ENCODE measurements around the gene OR2V1. TPM values are rescaled to one million over a fixed set of nuclear protein-coding genes. Genes with fewer than 3 reads are reported as not detected.
"Not testable (repeated sequence)": the region's sequence is repeated elsewhere in the genome, so short reads cannot be mapped to it uniquely, and the experiment has no call there.

OR2V1 gene
- polyA plus RNA-seq, 3 donors: 0.07 TPM; not detected in 2

- not testable (repeated sequence) for DNase-seq (ENCODE audit: low read depth in 3 of 3, low spot score in 2 of 3)
Observed at GRCh38 chr5:181160755-181161533, 30.0 kb upstream of the OR2V1 start.

GRCh38 chr5:181160152-181160754 lies 29.3 kb upstream of the OR2V1 start:
- DNase-seq (ENCODE audit: low read depth in 3 of 3, low spot score in 2 of 3): no peak

GRCh38 chr5:181159286-181160151 lies 28.6 kb upstream of the OR2V1 start:
- DNase-seq (ENCODE audit: low read depth in 3 of 3, low spot score in 2 of 3): peak in 2 of 3 donors; percentile 54 to 74

- no peak for DNase-seq (ENCODE audit: low read depth in 3 of 3, low spot score in 2 of 3)
Observed at GRCh38 chr5:181158869-181159268, 27.9 kb upstream of the OR2V1 start.

- no peak for DNase-seq (ENCODE audit: low read depth in 3 of 3, low spot score in 2 of 3)
Observed at GRCh38 chr5:181156758-181157157, 25.8 kb upstream of the OR2V1 start.

GRCh38 chr5:181153814-181154213 lies 22.8 kb upstream of the OR2V1 start:
- DNase-seq (ENCODE audit: low read depth in 3 of 3, low spot score in 2 of 3): no peak

- no peak for DNase-seq (ENCODE audit: low read depth in 3 of 3, low spot score in 2 of 3)
Observed at GRCh38 chr5:181152406-181152805, 21.4 kb upstream of the OR2V1 start.

- no peak for DNase-seq (ENCODE audit: low read depth in 3 of 3, low spot score in 2 of 3)
Observed at GRCh38 chr5:181151146-181151545, 20.2 kb upstream of the OR2V1 start.

- no peak for DNase-seq (ENCODE audit: low read depth in 3 of 3, low spot score in 2 of 3)
Observed at GRCh38 chr5:181149806-181150733, 19.1 kb upstream of the OR2V1 start.

GRCh38 chr5:181149355-181149754 lies 18.4 kb upstream of the OR2V1 start:
- DNase-seq (ENCODE audit: low read depth in 3 of 3, low spot score in 2 of 3): no peak

- not testable (repeated sequence) for DNase-seq (ENCODE audit: low read depth in 3 of 3, low spot score in 2 of 3)
Observed at GRCh38 chr5:181146927-181147636, 16.1 kb upstream of the OR2V1 start, which contains the start of gene OR2V2. Gene OR2V2, plus strand, starts transcription at chr5:181147586. Its CDS starts 7,357 bp downstream, at chr5:181154943.

- no peak for DNase-seq (ENCODE audit: low read depth in 3 of 3, low spot score in 2 of 3)
Observed at GRCh38 chr5:181145133-181145532, 14.2 kb upstream of the OR2V1 start.

- DNase-seq (ENCODE audit: low read depth in 3 of 3, low spot score in 2 of 3): no peak
Observed at GRCh38 chr5:181142054-181142453, 11.1 kb upstream of the OR2V1 start.

GRCh38 chr5:181140766-181141165 lies 9.8 kb upstream of the OR2V1 start:
- DNase-seq (ENCODE audit: low read depth in 3 of 3, low spot score in 2 of 3): no peak

- DNase-seq (ENCODE audit: low read depth in 3 of 3, low spot score in 2 of 3): no peak
Observed at GRCh38 chr5:181138258-181138657, 7.3 kb upstream of the OR2V1 start.

- no peak for DNase-seq (ENCODE audit: low read depth in 3 of 3, low spot score in 2 of 3)
Observed at GRCh38 chr5:181136361-181136955, 5.5 kb upstream of the OR2V1 start.

- no peak for DNase-seq (ENCODE audit: low read depth in 3 of 3, low spot score in 2 of 3)
Observed at GRCh38 chr5:181134259-181134658, 3.3 kb upstream of the OR2V1 start.

GRCh38 chr5:181133610-181134231 lies 2.8 kb upstream of the OR2V1 start:
- no peak for DNase-seq (ENCODE audit: low read depth in 3 of 3, low spot score in 2 of 3)

GRCh38 chr5:181133083-181133482 lies 2.1 kb upstream of the OR2V1 start:
- no peak for DNase-seq (ENCODE audit: low read depth in 3 of 3, low spot score in 2 of 3)

Data from right renal cortex interstitium (tissue), 3 donors.